Measurements from ENCODE around the gene ACSM6.

GRCh38 chr10:95209509-95210127, 15.6 kb downstream of the ACSM6 start:
- TF ChIP-seq CTCF (IDR thresholded peaks at IDR 0.05; ENCODE audit: poor library complexity) (no peak), EZH2phosphoT487 (IDR thresholded peaks at IDR 0.05; ENCODE audit: low read depth, severe bottlenecking, unreplicated experiment) (no peak)

All from hepatocyte (in vitro differentiated cells).